ENCODE measurements around the gene CDKAL1.
"Not testable (repeated sequence)": the region's sequence is repeated elsewhere in the genome, so short reads cannot be mapped to it uniquely, and the experiment has no call there.

CDKAL1 gene

DNA sequence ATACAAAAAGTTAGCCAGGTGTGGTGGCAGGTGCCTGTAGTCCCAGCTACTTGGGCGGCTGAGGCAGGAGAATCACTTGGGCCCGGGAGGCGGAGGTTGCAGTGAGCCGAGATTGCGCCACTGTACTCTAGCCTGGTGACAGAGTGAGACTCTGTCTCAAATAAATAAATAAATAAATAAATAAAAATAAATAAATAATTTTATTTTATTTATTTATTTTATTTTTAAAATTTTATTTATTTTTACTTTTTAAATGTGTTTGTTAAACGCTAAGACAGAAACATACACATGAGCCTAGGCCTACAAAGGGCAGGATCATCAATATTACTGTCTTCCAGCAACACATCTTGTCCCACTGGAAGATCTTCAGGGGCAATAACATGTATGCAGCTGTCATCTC is 111.3 kb downstream of the CDKAL1 start:
- H3K14ac ChIP-seq (ENCODE audit: low read length), result not testable (repeated sequence)

DNA sequence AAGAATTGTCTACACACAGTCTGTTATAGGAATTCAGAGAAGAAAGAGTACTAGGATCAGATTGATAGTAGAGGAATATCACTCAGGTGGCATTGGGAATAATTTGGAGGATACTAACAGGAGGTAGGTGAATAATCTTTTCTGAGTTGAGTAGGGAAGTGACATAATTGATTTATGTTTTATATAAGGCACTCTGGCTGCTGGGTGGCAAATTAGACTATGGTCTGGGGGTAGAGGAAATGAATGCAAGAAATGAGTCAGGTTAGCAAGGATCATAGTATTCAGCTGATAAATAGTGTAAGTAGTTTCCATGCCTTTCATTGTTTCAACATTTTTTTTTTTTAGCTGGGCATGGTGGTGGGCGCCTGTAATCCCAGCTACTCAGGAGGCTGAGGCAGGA is 113.3 kb downstream of the CDKAL1 start:
- no peaks in the 10 kb centered on the region for H3K9me3 ChIP-seq (replicated peaks in 1 of 2; ENCODE audit: control insufficient read depth in 2 of 2, insufficient read depth in 1 of 2, low read depth in 1 of 2, low read length in 2 of 2)
- no peaks in the 10 kb centered on the region for H3K79me1 ChIP-seq (ENCODE audit: low read depth, low read length)
- H3K4me3 ChIP-seq (ENCODE audit: low read length in 2 of 2), result no peak overlapping the region
- no peak overlapping the region for H3K23ac ChIP-seq (ENCODE audit: low read depth, low read length, poor library complexity)
- no peak overlapping the region for H3K14ac ChIP-seq (ENCODE audit: low read length)
- no peak overlapping the region for H3K27ac ChIP-seq (replicated peaks; ENCODE audit: low read length)
- no peak overlapping the region for H4K91ac ChIP-seq (ENCODE audit: low read depth, low read length, poor library complexity)
- no peaks in the 10 kb centered on the region for H3K4me1 ChIP-seq (ENCODE audit: control insufficient read depth in 2 of 2, insufficient read depth in 1 of 2, low read depth in 1 of 2, low read length in 2 of 2)
- H3K36me3 ChIP-seq (replicated peaks in 1 of 2; ENCODE audit: control insufficient read depth in 2 of 2, insufficient read depth in 2 of 2, low read length in 2 of 2), result peaks cover 0 to 4% of the 10 kb centered on the region in 2 donors
- no peak overlapping the region for H3K9ac ChIP-seq (ENCODE audit: low read depth, low read length, poor library complexity)
- no peak overlapping the region for H2AK5ac ChIP-seq (ENCODE audit: low read depth, low read length)
- H3K4me2 ChIP-seq (ENCODE audit: insufficient read depth, low read length, poor library complexity, severe bottlenecking), result no peak overlapping the region
- H2BK15ac ChIP-seq (ENCODE audit: low read length), result no peak overlapping the region
- no peak for DNase-seq (ENCODE audit: low spot score)
- H2BK12ac ChIP-seq (ENCODE audit: low read length), result no peak overlapping the region
- no CpG with 5 or more reads among the region's 1 CpG for WGBS, 2 donors (ENCODE audit: extremely low coverage in 2 of 2, insufficient read length in 2 of 2, insufficient replicate concordance in 1 of 2)
- H3K4ac ChIP-seq (ENCODE audit: low read length), result no peak overlapping the region
- no peak overlapping the region for H2AFZ ChIP-seq (ENCODE audit: low read length)
- H2BK5ac ChIP-seq (ENCODE audit: low read length), result no peak overlapping the region
- H3K27me3 ChIP-seq (ENCODE audit: control insufficient read depth in 3 of 3, insufficient read depth in 3 of 3, low read depth in 1 of 3, low read length in 3 of 3), result no peaks in the 10 kb centered on the region
- no peak overlapping the region for H4K8ac ChIP-seq (ENCODE audit: low read depth, low read length)
- no peak overlapping the region for H3K18ac ChIP-seq (ENCODE audit: low read length)
- H2BK120ac ChIP-seq (ENCODE audit: low read depth, low read length), result no peak overlapping the region

More for the DNA sequence above, 111.3 kb downstream of the CDKAL1 start:
- H3K9me3 ChIP-seq (replicated peaks in 1 of 2; ENCODE audit: control insufficient read depth in 2 of 2, insufficient read depth in 1 of 2, low read depth in 1 of 2, low read length in 2 of 2); H3K9ac ChIP-seq (ENCODE audit: low read depth, low read length, poor library complexity); H3K27ac ChIP-seq (replicated peaks; ENCODE audit: low read length); H3K4me3 ChIP-seq (ENCODE audit: low read length in 2 of 2); H3K4me1 ChIP-seq (ENCODE audit: control insufficient read depth in 2 of 2, insufficient read depth in 1 of 2, low read depth in 1 of 2, low read length in 2 of 2); H3K18ac ChIP-seq (ENCODE audit: low read length); H4K91ac ChIP-seq (ENCODE audit: low read depth, low read length, poor library complexity); H3K36me3 ChIP-seq (replicated peaks in 1 of 2; ENCODE audit: control insufficient read depth in 2 of 2, insufficient read depth in 2 of 2, low read length in 2 of 2); H4K8ac ChIP-seq (ENCODE audit: low read depth, low read length); H3K79me1 ChIP-seq (ENCODE audit: low read depth, low read length); H2BK12ac ChIP-seq (ENCODE audit: low read length); H3K4ac ChIP-seq (ENCODE audit: low read length); H2AK5ac ChIP-seq (ENCODE audit: low read depth, low read length); H2BK5ac ChIP-seq (ENCODE audit: low read length); H3K4me2 ChIP-seq (ENCODE audit: insufficient read depth, low read length, poor library complexity, severe bottlenecking); H2BK15ac ChIP-seq (ENCODE audit: low read length); H2BK120ac ChIP-seq (ENCODE audit: low read depth, low read length); H3K27me3 ChIP-seq (ENCODE audit: control insufficient read depth in 3 of 3, insufficient read depth in 3 of 3, low read depth in 1 of 3, low read length in 3 of 3); H2AFZ ChIP-seq (ENCODE audit: low read length); H3K23ac ChIP-seq (ENCODE audit: low read depth, low read length, poor library complexity); DNase-seq (ENCODE audit: low spot score): not testable (repeated sequence)
- no CpG with 5 or more reads among the region's 6 CpGs for WGBS, 2 donors (ENCODE audit: extremely low coverage in 2 of 2, insufficient read length in 2 of 2, insufficient replicate concordance in 1 of 2)

DNA sequence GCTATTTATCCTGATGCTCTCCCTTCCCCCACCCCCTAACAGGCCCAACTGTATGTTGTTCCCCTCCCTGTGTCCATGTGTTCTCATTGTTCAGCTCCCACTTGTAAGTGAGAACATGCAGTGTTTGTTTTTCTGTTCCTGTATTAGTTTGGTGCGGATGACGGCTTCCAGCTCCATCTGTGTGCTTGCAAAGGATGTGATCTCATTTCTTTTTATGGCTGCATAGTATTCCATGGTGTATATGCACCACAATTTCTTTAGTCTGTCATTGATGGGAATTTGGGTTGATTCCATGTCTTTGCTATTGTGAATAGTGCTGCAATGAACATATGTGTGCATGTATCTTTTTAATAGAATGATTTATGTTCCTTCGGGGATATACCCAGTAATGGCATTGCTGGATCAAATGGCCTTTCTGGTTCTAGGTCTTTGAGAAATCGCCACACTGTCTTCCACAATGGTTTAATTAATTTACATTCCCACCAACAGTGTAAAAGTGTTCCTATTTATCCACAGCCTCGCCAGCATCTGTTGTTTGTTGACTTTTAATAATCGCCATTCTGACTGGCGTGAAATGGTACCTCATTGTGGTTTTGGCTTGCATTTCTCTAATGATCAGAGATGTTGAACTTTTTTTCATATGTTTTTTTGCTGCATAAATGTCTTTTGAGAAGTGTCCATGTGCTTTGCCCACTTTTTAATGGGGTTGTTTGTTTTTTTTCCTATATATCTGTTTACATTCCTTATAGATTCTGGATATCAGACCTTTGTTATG is 115.6 kb downstream of the CDKAL1 start:
- not testable (repeated sequence) for H3K23ac ChIP-seq (ENCODE audit: low read depth, low read length, poor library complexity); H2BK15ac ChIP-seq (ENCODE audit: low read length); H3K27me3 ChIP-seq (ENCODE audit: control insufficient read depth in 3 of 3, insufficient read depth in 3 of 3, low read depth in 1 of 3, low read length in 3 of 3); H3K4ac ChIP-seq (ENCODE audit: low read length); H3K9me3 ChIP-seq (replicated peaks in 1 of 2; ENCODE audit: control insufficient read depth in 2 of 2, insufficient read depth in 1 of 2, low read depth in 1 of 2, low read length in 2 of 2); H3K4me3 ChIP-seq (ENCODE audit: low read length in 2 of 2); H2AFZ ChIP-seq (ENCODE audit: low read length); H3K27ac ChIP-seq (replicated peaks; ENCODE audit: low read length); H3K36me3 ChIP-seq (replicated peaks in 1 of 2; ENCODE audit: control insufficient read depth in 2 of 2, insufficient read depth in 2 of 2, low read length in 2 of 2); DNase-seq (ENCODE audit: low spot score); H2BK120ac ChIP-seq (ENCODE audit: low read depth, low read length); H3K79me1 ChIP-seq (ENCODE audit: low read depth, low read length); H3K9ac ChIP-seq (ENCODE audit: low read depth, low read length, poor library complexity); H3K14ac ChIP-seq (ENCODE audit: low read length); H2BK5ac ChIP-seq (ENCODE audit: low read length); H3K18ac ChIP-seq (ENCODE audit: low read length); H2BK12ac ChIP-seq (ENCODE audit: low read length); H3K4me2 ChIP-seq (ENCODE audit: insufficient read depth, low read length, poor library complexity, severe bottlenecking); H2AK5ac ChIP-seq (ENCODE audit: low read depth, low read length); H3K4me1 ChIP-seq (ENCODE audit: control insufficient read depth in 2 of 2, insufficient read depth in 1 of 2, low read depth in 1 of 2, low read length in 2 of 2); H4K8ac ChIP-seq (ENCODE audit: low read depth, low read length); H4K91ac ChIP-seq (ENCODE audit: low read depth, low read length, poor library complexity)
- no CpG with 5 or more reads among the region's 7 CpGs for WGBS, 2 donors (ENCODE audit: extremely low coverage in 2 of 2, insufficient read length in 2 of 2, insufficient replicate concordance in 1 of 2)

DNA sequence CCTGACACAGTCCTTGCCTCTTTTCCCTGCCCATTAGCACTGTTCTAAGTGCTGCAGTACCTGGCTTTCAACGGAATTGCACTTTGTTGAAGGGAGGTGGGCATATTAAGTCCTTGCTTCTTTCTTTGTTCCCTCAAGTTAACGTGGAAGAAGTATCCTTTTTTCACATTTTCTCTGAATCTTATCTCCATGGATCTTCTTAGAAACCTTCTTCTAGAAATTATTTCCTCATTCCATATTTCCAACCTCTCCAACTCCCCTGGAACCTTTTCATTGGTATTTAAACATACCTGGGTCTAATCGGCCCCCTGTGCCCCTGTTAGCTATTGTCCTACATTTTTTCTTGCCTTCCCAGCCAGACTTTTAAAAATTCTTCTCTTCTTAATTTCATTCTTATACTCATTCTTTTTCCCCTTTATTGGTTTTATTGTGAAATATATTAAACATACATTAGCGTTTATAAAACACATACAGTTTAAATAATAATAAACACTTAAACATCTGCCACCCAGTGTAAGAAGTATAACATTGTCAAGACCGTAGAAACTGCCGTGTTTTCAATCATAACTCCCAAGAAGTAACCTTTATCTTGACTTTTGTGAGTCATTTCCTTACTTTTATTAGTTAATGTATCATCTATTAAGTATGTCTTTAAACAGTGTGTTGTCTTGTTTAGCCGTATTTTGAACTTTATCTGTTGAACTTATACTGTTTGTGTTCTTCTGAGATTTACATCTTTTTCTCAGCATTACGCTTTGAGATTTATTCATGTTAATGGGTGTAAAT is 118.2 kb downstream of the CDKAL1 start:
- no peak overlapping the region for H3K4me3 ChIP-seq (ENCODE audit: low read length in 2 of 2)
- H3K9me3 ChIP-seq (replicated peaks in 1 of 2; ENCODE audit: control insufficient read depth in 2 of 2, insufficient read depth in 1 of 2, low read depth in 1 of 2, low read length in 2 of 2), result no peaks in the 10 kb centered on the region
- H3K9ac ChIP-seq (ENCODE audit: low read depth, low read length, poor library complexity), result no peak overlapping the region
- no peak overlapping the region for H2AFZ ChIP-seq (ENCODE audit: low read length)
- no CpG with 5 or more reads among the region's 8 CpGs for WGBS, 2 donors (ENCODE audit: extremely low coverage in 2 of 2, insufficient read length in 2 of 2, insufficient replicate concordance in 1 of 2)
- no peak overlapping the region for H3K14ac ChIP-seq (ENCODE audit: low read length)
- H2BK120ac ChIP-seq (ENCODE audit: low read depth, low read length), result no peak overlapping the region
- no peak overlapping the region for H2BK5ac ChIP-seq (ENCODE audit: low read length)
- no peak overlapping the region for H2BK12ac ChIP-seq (ENCODE audit: low read length)
- no peak overlapping the region for H3K18ac ChIP-seq (ENCODE audit: low read length)
- no peak overlapping the region for H3K4ac ChIP-seq (ENCODE audit: low read length)
- H3K79me1 ChIP-seq (ENCODE audit: low read depth, low read length), result no peaks in the 10 kb centered on the region
- H3K27me3 ChIP-seq (ENCODE audit: control insufficient read depth in 3 of 3, insufficient read depth in 3 of 3, low read depth in 1 of 3, low read length in 3 of 3), result no peaks in the 10 kb centered on the region
- peaks cover 0 to 4% of the 10 kb centered on the region in 2 donors for H3K36me3 ChIP-seq (replicated peaks in 1 of 2; ENCODE audit: control insufficient read depth in 2 of 2, insufficient read depth in 2 of 2, low read length in 2 of 2)
- no peak overlapping the region for H4K8ac ChIP-seq (ENCODE audit: low read depth, low read length)
- no peak overlapping the region for H2BK15ac ChIP-seq (ENCODE audit: low read length)
- no peak overlapping the region for H3K23ac ChIP-seq (ENCODE audit: low read depth, low read length, poor library complexity)
- no peak overlapping the region for H3K4me2 ChIP-seq (ENCODE audit: insufficient read depth, low read length, poor library complexity, severe bottlenecking)
- no peaks in the 10 kb centered on the region for H3K4me1 ChIP-seq (ENCODE audit: control insufficient read depth in 2 of 2, insufficient read depth in 1 of 2, low read depth in 1 of 2, low read length in 2 of 2)
- DNase-seq (ENCODE audit: low spot score), result no peak
- H2AK5ac ChIP-seq (ENCODE audit: low read depth, low read length), result no peak overlapping the region
- H3K27ac ChIP-seq (replicated peaks; ENCODE audit: low read length), result no peak overlapping the region
- H4K91ac ChIP-seq (ENCODE audit: low read depth, low read length, poor library complexity), result no peak overlapping the region

Measured in neuronal stem cell (in vitro differentiated cells).